ENCODE measurements around the gene EHBP1L1.

GRCh38 chr11:65548395-65548794 is 27.5 kb upstream of the EHBP1L1 start:
- TF ChIP-seq CTCF (IDR thresholded peaks at IDR 0.05) (no peak), POLR2AphosphoS5 (IDR thresholded peaks at IDR 0.05) (no peak), POLR2A (IDR thresholded peaks at IDR 0.05) (no peak)
